Measurements from ENCODE around the gene PDHX.

The PDHX gene

DNA sequence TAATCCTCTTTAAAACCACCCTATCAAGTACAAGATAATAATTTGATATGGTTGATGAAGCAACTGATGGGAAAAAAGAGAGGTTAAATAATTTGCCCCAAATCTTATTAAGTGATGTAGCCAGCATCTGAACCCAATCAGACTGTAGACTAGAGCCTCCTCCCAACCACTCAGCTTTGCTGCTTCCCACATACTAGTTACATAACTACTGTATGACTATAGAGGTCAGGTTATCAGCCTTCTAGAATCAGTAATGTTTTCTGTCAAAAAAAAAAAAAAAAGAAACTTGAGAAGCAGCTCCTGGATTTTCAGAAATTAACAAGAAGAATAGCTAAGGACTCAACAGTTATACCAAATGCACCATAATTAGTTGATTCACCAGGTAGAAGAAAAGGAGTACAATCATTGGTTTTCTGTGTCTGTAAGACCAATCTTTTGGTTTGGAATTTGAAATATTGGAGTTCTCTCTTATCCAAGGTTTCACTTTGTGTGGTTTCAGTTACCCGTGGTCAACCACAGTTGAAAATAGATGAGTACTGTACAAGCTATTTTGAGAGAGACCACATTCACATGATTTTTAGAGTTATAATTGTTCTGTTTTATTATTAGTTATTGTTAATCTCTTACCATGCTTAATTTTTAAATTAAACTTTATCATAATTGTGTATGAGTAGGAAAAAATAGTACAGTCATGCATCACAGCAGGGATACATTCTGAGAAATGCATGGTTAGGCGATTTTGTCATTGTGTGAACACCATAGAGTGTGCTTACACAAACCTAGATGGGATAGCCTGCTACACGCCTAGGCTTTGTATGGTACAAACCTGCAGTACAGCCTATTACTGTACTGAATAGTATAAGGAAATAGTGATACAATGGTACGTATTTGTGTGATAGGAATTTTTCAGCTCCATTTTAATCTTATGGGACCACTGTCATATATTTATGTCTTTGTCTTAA, 72.2 kb downstream of the PDHX start:
- TF ChIP-seq POLR2AphosphoS5 (IDR thresholded peaks at IDR 0.05; ENCODE audit: low read depth, low read length) (no peak), TAF1 (IDR thresholded peaks at IDR 0.05; ENCODE audit: borderline replicate concordance, insufficient read depth, low read length) (no peak), FOXP2 (optimal IDR thresholded peaks at IDR 0.05; ENCODE audit: borderline replicate concordance, extremely low read depth, extremely low read length, insufficient read depth) (no peak), SIN3A (IDR thresholded peaks at IDR 0.05; ENCODE audit: borderline replicate concordance, insufficient read depth, low read length) (no peak)
- TF ChIP-seq, protein P1, sequence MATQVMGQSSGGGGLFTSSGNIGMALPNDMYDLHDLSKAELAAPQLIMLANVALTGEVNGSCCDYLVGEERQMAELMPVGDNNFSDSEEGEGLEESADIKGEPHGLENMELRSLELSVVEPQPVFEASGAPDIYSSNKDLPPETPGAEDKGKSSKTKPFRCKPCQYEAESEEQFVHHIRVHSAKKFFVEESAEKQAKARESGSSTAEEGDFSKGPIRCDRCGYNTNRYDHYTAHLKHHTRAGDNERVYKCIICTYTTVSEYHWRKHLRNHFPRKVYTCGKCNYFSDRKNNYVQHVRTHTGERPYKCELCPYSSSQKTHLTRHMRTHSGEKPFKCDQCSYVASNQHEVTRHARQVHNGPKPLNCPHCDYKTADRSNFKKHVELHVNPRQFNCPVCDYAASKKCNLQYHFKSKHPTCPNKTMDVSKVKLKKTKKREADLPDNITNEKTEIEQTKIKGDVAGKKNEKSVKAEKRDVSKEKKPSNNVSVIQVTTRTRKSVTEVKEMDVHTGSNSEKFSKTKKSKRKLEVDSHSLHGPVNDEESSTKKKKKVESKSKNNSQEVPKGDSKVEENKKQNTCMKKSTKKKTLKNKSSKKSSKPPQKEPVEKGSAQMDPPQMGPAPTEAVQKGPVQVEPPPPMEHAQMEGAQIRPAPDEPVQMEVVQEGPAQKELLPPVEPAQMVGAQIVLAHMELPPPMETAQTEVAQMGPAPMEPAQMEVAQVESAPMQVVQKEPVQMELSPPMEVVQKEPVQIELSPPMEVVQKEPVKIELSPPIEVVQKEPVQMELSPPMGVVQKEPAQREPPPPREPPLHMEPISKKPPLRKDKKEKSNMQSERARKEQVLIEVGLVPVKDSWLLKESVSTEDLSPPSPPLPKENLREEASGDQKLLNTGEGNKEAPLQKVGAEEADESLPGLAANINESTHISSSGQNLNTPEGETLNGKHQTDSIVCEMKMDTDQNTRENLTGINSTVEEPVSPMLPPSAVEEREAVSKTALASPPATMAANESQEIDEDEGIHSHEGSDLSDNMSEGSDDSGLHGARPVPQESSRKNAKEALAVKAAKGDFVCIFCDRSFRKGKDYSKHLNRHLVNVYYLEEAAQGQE (IDR thresholded peaks at IDR 0.05; ENCODE audit: insufficient read depth in 1 of 2, low read depth in 2 of 2, low read length in 2 of 2) = no peak

DNA sequence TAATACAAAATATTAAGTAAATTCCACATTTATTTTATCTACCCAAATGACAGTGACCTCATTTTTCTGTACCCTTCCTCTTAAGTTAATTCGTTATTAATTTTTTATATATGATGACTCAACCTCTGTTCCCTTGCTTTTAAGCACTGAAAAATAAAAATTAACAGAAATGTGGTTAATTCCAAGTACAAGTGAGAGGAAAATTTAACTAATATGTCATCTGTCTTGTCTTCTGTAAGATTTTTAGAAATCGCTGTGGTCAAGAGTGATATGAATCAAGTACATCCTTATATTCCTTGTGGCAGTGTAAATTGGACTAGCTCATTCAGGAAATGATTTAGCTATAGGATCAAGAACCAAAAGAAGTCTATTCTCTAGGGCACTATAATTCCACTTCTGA, 74.5 kb downstream of the PDHX start:
- no peak for TF ChIP-seq SIN3A (IDR thresholded peaks at IDR 0.05; ENCODE audit: borderline replicate concordance, insufficient read depth, low read length)
- TF ChIP-seq, protein P1 (IDR thresholded peaks at IDR 0.05; ENCODE audit: insufficient read depth in 1 of 2, low read depth in 2 of 2, low read length in 2 of 2) = no peak
- no peak for TF ChIP-seq TAF1 (IDR thresholded peaks at IDR 0.05; ENCODE audit: borderline replicate concordance, insufficient read depth, low read length)
- TF ChIP-seq POLR2AphosphoS5 (IDR thresholded peaks at IDR 0.05; ENCODE audit: low read depth, low read length) = no peak
- TF ChIP-seq FOXP2 (optimal IDR thresholded peaks at IDR 0.05; ENCODE audit: borderline replicate concordance, extremely low read depth, extremely low read length, insufficient read depth) = no peak

DNA sequence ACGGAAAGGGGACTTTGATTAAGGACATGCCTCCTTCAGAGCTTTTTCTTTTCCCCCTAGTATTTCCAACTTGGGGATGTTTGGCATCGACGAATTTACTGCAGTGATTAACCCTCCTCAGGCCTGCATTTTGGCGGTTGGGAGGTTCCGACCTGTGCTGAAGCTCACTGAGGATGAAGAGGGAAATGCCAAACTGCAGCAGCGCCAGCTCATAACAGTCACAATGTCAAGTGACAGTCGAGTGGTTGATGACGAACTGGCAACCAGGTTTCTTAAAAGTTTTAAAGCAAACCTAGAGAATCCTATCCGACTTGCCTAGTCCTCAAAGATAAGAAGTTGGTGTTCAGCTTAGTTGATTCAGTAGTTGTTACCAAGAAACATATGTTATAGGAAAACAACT, 78.4 kb downstream of the PDHX start:
- no peak for TF ChIP-seq POLR2AphosphoS5 (IDR thresholded peaks at IDR 0.05; ENCODE audit: low read depth, low read length)
- TF ChIP-seq FOXP2 (optimal IDR thresholded peaks at IDR 0.05; ENCODE audit: borderline replicate concordance, extremely low read depth, extremely low read length, insufficient read depth) = no peak
- TF ChIP-seq, protein P1 (IDR thresholded peaks at IDR 0.05; ENCODE audit: insufficient read depth in 1 of 2, low read depth in 2 of 2, low read length in 2 of 2) = no peak
- TF ChIP-seq TAF1 (IDR thresholded peaks at IDR 0.05; ENCODE audit: borderline replicate concordance, insufficient read depth, low read length) = no peak
- no peak for TF ChIP-seq SIN3A (IDR thresholded peaks at IDR 0.05; ENCODE audit: borderline replicate concordance, insufficient read depth, low read length)

DNA sequence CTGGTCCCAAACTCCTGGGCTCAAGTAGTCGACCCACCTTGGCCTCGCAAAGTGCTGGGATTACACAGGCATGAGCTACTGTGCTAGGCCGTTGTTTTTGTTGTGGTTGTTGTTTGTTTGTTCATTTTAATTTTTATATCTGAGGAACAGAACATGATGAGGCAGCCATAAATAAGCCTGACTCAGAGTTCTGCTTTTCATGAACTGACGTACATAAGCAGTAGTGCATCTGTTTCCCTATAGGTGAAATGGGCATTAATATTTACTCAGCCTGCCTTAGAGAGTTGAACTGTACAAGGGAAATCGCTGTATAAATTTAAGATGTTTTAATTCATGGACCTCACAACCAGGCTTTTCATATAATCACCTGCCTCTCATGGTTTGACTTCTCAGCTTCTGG, 80.5 kb downstream of the PDHX start:
- TF ChIP-seq TAF1 (IDR thresholded peaks at IDR 0.05; ENCODE audit: borderline replicate concordance, insufficient read depth, low read length) = no peak
- no peak for TF ChIP-seq POLR2AphosphoS5 (IDR thresholded peaks at IDR 0.05; ENCODE audit: low read depth, low read length)
- TF ChIP-seq SIN3A (IDR thresholded peaks at IDR 0.05; ENCODE audit: borderline replicate concordance, insufficient read depth, low read length) = no peak
- TF ChIP-seq FOXP2 (optimal IDR thresholded peaks at IDR 0.05; ENCODE audit: borderline replicate concordance, extremely low read depth, extremely low read length, insufficient read depth) = no peak
- TF ChIP-seq, protein P1 (IDR thresholded peaks at IDR 0.05; ENCODE audit: insufficient read depth in 1 of 2, low read depth in 2 of 2, low read length in 2 of 2) = no peak
